HUES64 (cell line): ENCODE results near the gene MLXIPL. TPM values are rescaled to one million over a fixed set of nuclear protein-coding genes. Genes with fewer than 3 reads are reported as not detected.
"Not testable (repeated sequence)": the region's sequence is repeated elsewhere in the genome, so short reads cannot be mapped to it uniquely, and the experiment has no call there.

Source experiments
- H3K27ac ChIP-seq: 2 replicates; pipeline ENCODE4 v1.7.0; 2013; ENCODE audit warnings: low read depth, low read length, inconsistent platforms
- H3K27me3 ChIP-seq: 2 replicates; pipeline ENCODE4 v1.6.1; 2013; ENCODE audit warnings: mild to moderate bottlenecking, low read length; ENCODE audit not compliant: insufficient read depth
- H3K36me3 ChIP-seq: 2 replicates; pipeline ENCODE4 v1.6.1; 2013; ENCODE audit warnings: mild to moderate bottlenecking, low read length; ENCODE audit not compliant: insufficient read depth
- H3K4me1 ChIP-seq: 2 replicates; pipeline ENCODE4 v1.6.1; 2013; ENCODE audit warnings: mild to moderate bottlenecking, low read length, moderate library complexity; ENCODE audit not compliant: insufficient read depth
- H3K4me3 ChIP-seq: 2 replicates; pipeline ENCODE4 v1.5.1; 2013; ENCODE audit warnings: mild to moderate bottlenecking, low read length, moderate library complexity
- H3K9ac ChIP-seq: 2 replicates; pipeline ENCODE4 v1.6.1; 2013; ENCODE audit warnings: mild to moderate bottlenecking, low read depth, low read length
- H3K9me3 ChIP-seq: 2 replicates; pipeline ENCODE4 v1.6.1; 2013; ENCODE audit warnings: low read depth, low read length; ENCODE audit not compliant: insufficient read depth
- WGBS: fragments of 150-250, 120-280 bp; methylation state at CpG from one replicate; pipeline ENCODE4 v1.1.7; 2013; ENCODE audit warnings: missing lambda C conversion rate; 5-methylcytosine and 5-hydroxymethylcytosine counted together
- polyA plus RNA-seq, 2 experiments: library from polyadenylated mRNA; stranded (reverse); fragments of 50-300 nt; gene quantifications; one replicate each; pipeline ENCODE4 v1.2.3, GENCODE V29; 2013

The MLXIPL gene
- polyA plus RNA-seq (2013, experiment 1 of 2) = 2.3 TPM
- 3.8 TPM for polyA plus RNA-seq (2013, experiment 2 of 2)

GRCh38 chr7:73623798-73624668, at the start of gene MLXIPL:
TSS of gene MLXIPL (minus strand) at chr7:73624522. CDS start at chr7:73624492, 30 bp downstream.
- no peak within 1 kb of the TSS for H3K27ac ChIP-seq
- H3K36me3 ChIP-seq = no peaks in the 10 kb centered on the region
- H3K4me1 ChIP-seq = no peaks in the 10 kb centered on the region; the same call in 1 of the 2 replicates
- H3K9me3 ChIP-seq = no peaks in the 10 kb centered on the region
- WGBS = 1% methylated on average over 80 of the region's 80 CpGs
- peaks cover 49% of the 10 kb centered on the region for H3K27me3 ChIP-seq
- peak within 1 kb of the TSS; percentile 47; the same call in 1 of the 2 replicates for H3K9ac ChIP-seq
- peak within 1 kb of the TSS; percentile 76 for H3K4me3 ChIP-seq

DNA sequence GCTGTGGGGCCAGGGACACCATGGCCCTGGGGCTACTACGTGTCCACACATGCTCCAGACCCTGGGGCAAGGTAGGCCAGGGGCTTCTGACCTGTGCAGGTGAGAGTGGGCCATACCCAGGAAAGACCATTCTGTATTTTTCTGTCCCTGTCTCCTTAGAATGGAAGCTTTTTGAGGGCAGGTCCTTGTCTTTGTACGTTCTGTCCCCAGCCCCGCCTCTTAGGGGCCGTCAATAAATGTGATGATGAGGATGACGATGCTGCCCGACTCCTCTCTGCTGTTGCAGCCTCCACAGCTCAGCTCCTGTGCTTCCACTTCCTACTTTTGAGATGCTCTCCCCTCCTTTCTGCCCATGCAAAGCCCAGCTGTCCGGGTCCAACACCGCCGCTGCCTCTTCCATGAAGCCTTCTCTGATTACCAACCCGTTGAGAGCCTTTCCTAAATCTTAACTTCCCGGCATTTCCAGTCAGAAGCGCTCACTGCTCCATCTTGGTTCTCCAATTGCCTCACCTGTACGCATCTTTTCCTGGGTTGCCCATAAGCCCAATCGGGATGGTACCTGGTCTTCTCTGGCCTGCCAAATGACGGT, 47.6 kb upstream of the MLXIPL start:
- no peaks in the 10 kb centered on the region for H3K36me3 ChIP-seq
- H3K27ac ChIP-seq = no peak overlapping the region
- H3K9me3 ChIP-seq = no peaks in the 10 kb centered on the region
- H3K27me3 ChIP-seq = peaks cover 7% of the 10 kb centered on the region; the same call in 1 of the 2 replicates
- no peak overlapping the region for H3K4me3 ChIP-seq
- 91% methylated on average over 15 of the region's 15 CpGs for WGBS
- no peak overlapping the region for H3K9ac ChIP-seq
- H3K4me1 ChIP-seq = peaks cover 8% of the 10 kb centered on the region; the same call in 1 of the 2 replicates

DNA sequence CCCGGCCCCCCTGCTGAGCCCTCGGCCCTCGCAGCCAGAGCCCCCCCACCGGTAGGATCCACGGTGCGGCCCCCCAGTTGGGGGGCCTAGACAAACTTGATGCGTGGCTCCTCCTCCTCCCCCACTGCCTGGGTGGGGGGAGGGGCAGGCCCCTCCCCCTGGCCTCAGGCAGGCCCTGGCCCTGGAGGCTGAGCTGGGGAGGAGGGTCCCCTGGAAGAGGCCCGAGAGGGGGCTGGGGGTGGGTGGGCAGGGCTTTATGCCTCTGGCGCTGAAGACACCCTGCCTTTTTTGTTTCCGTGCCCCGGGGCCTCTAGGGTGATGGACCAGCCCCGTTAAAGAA, 47.0 kb upstream of the MLXIPL start:
- 44% methylated on average over 8 of the region's 12 CpGs for WGBS
- peaks cover 7% of the 10 kb centered on the region; the same call in 1 of the 2 replicates for H3K27me3 ChIP-seq
- no peak overlapping the region for H3K27ac ChIP-seq
- H3K9ac ChIP-seq = no peak overlapping the region
- H3K36me3 ChIP-seq = no peaks in the 10 kb centered on the region
- peaks cover 8% of the 10 kb centered on the region; the same call in 1 of the 2 replicates for H3K4me1 ChIP-seq
- no peak overlapping the region for H3K4me3 ChIP-seq
- H3K9me3 ChIP-seq = no peaks in the 10 kb centered on the region

GRCh38 chr7:73669858-73670385, 45.6 kb upstream of the MLXIPL start:
- no peak overlapping the region for H3K4me3 ChIP-seq
- H3K9ac ChIP-seq = no peak overlapping the region
- 73% methylated on average over 12 of the region's 12 CpGs for WGBS
- H3K9me3 ChIP-seq = no peaks in the 10 kb centered on the region
- no peak overlapping the region for H3K27ac ChIP-seq
- H3K27me3 ChIP-seq = peaks cover 7% of the 10 kb centered on the region; the same call in 1 of the 2 replicates
- H3K36me3 ChIP-seq = no peaks in the 10 kb centered on the region
- H3K4me1 ChIP-seq = peaks cover 8% of the 10 kb centered on the region; the same call in 1 of the 2 replicates

- Histone ChIP-seq H3K27ac (no peak overlapping the region), H3K4me1 (peaks cover 8% of the 10 kb centered on the region; the same call in 1 of the 2 replicates), H3K9me3 (no peaks in the 10 kb centered on the region), H3K27me3 (peaks cover 7% of the 10 kb centered on the region; the same call in 1 of the 2 replicates), H3K4me3 (no peak overlapping the region), H3K9ac (no peak overlapping the region), H3K36me3 (no peaks in the 10 kb centered on the region)
- 76% methylated on average over 19 of the region's 19 CpGs for WGBS
Measured at GRCh38 chr7:73669288-73669701, 45.0 kb upstream of the MLXIPL start.

DNA sequence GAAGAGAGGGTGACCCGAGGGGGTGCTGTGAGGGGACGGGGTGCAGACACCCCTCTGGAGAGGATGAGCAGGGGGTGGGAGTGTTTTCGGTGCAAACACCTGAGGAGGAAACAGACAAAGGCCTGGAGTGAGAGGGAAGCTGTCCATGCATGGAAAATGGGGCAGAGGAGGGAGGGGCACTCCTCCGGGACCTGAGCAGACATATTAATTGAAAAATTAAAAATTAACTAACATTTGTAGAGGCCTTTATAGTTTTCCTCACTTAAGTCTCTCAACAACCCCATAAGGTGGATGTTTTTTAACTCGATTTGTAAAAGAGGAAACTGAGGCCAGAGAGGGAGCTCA, 44.5 kb upstream of the MLXIPL start:
- Histone ChIP-seq H3K4me1 (peaks cover 8% of the 10 kb centered on the region; the same call in 1 of the 2 replicates), H3K4me3 (peak overlapping the region; percentile 57), H3K9me3 (no peaks in the 10 kb centered on the region), H3K36me3 (no peaks in the 10 kb centered on the region), H3K27me3 (peaks cover 7% of the 10 kb centered on the region; the same call in 1 of the 2 replicates), H3K9ac (no peak overlapping the region), H3K27ac (no peak overlapping the region)
- WGBS = 64% methylated on average over 4 of the region's 5 CpGs

DNA sequence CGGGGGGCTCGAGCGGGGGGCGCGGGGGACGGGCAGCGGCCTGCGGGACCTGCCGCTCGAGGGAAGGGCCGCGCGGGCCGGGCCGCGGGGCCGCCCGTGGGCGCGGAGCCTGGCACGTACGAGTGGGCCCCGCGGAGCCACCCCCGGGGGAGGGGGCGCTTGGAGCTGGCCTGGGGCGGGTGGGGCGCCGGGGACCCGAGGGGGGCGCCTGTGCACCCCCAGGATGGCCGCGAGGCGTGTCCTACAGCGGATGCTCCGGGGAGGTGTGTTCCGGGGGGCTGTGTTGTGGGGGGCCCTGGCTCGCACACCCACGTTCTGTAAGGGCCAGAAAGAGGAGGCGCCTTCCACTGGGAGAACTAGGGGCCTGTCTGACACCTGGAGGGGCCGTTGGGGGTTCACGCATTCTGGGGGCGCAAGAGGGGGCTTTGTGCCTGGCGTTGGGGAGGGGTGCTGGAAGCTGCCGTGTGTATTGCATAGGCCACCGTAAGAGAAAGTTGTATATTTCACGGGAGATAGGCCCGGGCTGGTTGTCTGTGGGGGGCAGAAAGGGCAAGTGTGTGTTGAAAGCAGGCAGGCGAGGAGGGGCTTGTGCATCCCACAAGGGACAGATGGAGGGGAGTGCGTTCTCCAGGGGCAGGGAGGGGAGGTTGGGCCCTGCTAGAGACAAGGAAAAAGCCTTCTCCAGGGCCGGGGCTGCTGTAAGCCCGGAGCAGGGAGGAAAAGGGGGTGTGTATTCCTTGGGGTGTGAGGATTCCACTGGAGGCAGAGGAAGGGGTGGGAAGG, 44.0 kb upstream of the MLXIPL start:
- H3K9ac ChIP-seq = 0 out of 2 replicates have a peak overlapping the region, but pooled peaks have one; percentile 44
- H3K27me3 ChIP-seq = peaks cover 7% of the 10 kb centered on the region; the same call in 1 of the 2 replicates
- 10% methylated on average over 52 of the region's 52 CpGs for WGBS

DNA sequence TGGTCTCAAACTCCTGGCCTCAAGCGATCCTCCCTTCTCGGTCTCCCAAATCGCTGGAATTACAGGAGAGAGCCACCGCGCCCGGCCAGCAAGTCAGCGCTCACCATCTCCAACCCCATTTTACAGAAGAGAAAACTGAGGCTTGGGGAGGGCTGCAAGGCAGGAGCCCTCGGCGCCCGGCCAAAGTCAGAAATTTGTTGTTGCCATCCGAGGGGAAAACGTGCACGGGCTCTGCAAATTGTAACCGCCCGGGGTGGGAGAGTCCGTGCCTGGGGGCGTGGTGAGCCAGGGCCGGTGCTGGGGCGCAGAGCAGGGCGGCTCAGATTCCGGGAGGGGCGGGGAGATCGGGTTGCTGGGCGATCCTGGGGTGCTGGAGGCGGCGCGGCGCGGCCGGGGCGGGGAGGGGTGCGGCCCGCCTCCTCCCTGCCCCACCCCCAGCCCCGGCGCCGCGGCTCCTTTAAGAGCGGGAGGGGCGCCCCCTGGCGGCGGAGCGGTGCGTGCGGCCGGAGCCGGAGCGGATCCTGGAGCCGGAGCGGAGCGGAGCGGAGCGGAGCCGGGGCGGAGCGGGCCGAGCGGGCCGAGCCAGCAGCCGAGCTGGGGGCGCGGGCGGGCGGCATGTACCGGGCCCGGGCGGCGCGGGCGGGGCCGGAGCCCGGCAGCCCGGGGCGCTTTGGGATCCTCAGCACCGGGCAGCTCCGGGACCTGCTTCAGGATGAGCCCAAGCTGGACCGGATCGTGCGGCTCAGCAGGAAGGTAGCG, 43.2 kb upstream of the MLXIPL start, which contains the start of gene VPS37D:
Gene VPS37D, plus strand, starts transcription at position 488 of the 759 bp plus-strand sequence. Its CDS starts 128 bp downstream, at position 616.
- H3K9me3 ChIP-seq = no peaks in the 10 kb centered on the region
- WGBS = 3% methylated on average over 79 of the region's 79 CpGs
- peaks cover 7% of the 10 kb centered on the region; the same call in 1 of the 2 replicates for H3K27me3 ChIP-seq
- peaks cover 8% of the 10 kb centered on the region; the same call in 1 of the 2 replicates for H3K4me1 ChIP-seq
- 0 out of 2 replicates have a peak within 1 kb of the TSS, but pooled peaks have one; percentile 44 for H3K9ac ChIP-seq
- H3K36me3 ChIP-seq = no peaks in the 10 kb centered on the region
- peak within 1 kb of the TSS; percentile 57 for H3K4me3 ChIP-seq
- H3K27ac ChIP-seq = no peak within 1 kb of the TSS

More for the DNA sequence above, 44.0 kb upstream of the MLXIPL start:
- no peaks in the 10 kb centered on the region for H3K36me3 ChIP-seq
- H3K4me3 ChIP-seq = peak overlapping the region; percentile 57
- peaks cover 8% of the 10 kb centered on the region; the same call in 1 of the 2 replicates for H3K4me1 ChIP-seq
- no peak overlapping the region for H3K27ac ChIP-seq
- H3K9me3 ChIP-seq = no peaks in the 10 kb centered on the region

- no peaks in the 10 kb centered on the region for H3K27me3 ChIP-seq
Measured at GRCh38 chr7:73663033-73663432, 38.7 kb upstream of the MLXIPL start.

GRCh38 chr7:73660594-73660993, 36.3 kb upstream of the MLXIPL start:
- not testable (repeated sequence) for H3K36me3 ChIP-seq, H3K4me3 ChIP-seq, H3K9ac ChIP-seq, H3K27me3 ChIP-seq, H3K4me1 ChIP-seq, H3K9me3 ChIP-seq, H3K27ac ChIP-seq
- 89% methylated on average over 4 of the region's 4 CpGs for WGBS

More at GRCh38 chr7:73663033-73663432, 38.7 kb upstream of the MLXIPL start:
- no peak overlapping the region for H3K4me3 ChIP-seq
- H3K9me3 ChIP-seq = no peaks in the 10 kb centered on the region
- no peak overlapping the region for H3K9ac ChIP-seq
- H3K4me1 ChIP-seq = no peaks in the 10 kb centered on the region
- H3K27ac ChIP-seq = no peak overlapping the region
- H3K36me3 ChIP-seq = no peaks in the 10 kb centered on the region
